Thyroid gland (tissue), 4 donors: ENCODE measurements around the gene TMEM121.

Experiments
- POLR2A ChIP-seq, 2 donors: fragments of 450-650 bp; IDR thresholded peaks; one replicate each; pipeline ENCODE4 v1.6.1; 2017; ENCODE audit warnings: antibody characterized with exemption in 2 of 2, mild to moderate bottlenecking in 2 of 2, moderate library complexity in 1 of 2
- TF ChIP-seq, protein P1 (sequence below), 6 experiments: fragments of 200-600 bp in 3 of 6; fragments of 450-650 bp in 3 of 6; sonication (generic) in 3 of 6; IDR thresholded peaks; one replicate each; pipeline ENCODE4 v1.5.1; 2016 to 2019; ENCODE audit warnings: antibody characterized with exemption in 6 of 6, mild to moderate bottlenecking in 2 of 6, inconsistent platforms in 1 of 6, moderate library complexity in 1 of 6

DNA sequence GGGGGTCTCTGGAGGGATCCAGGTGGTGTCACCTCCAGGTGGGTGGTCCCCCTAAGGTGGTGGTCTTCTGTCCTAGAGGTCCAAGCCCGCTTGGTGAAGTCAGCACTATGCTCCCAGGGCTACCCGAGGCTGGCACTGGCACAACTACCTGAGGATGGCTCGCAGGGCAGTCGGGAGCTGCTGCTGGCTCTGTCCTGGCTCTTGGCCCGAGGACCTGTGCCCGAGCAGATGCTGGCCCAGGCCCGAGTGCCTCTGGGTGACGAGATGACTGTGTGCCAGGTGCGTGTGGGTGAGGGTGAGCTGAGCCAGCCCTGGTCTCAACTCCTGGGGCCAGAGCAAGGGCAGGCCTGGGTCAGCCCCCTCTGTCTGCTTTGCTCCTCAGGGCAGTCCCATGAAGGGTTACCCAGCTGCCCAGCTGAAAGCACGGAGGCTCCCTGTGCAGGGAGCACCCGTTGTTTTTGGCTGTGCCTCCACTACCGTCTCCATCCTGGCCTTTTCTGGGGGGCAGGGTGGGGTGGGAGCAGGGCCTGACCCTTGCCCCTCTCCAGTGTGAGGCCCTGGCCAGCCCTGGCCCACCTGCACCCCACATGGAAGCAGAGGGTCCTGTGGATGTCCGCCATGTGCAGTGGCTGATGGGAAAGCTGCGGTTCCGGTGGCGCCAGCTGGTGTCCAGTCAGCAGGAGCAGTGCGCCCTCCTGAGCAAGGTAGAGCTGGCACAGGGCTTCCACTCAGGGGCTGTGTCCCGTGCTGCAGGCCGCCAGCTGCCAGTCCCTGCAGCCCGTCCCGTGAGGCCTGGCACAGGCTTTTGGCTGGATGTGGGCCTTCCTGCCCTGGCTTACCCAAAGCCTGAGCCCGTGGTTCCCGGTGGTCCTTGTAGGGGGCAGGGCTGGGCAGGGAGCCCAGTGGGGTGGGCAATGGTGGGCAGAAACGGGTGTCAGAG, 34.1 kb upstream of the TMEM121 start:
- TF ChIP-seq, protein P1, sequence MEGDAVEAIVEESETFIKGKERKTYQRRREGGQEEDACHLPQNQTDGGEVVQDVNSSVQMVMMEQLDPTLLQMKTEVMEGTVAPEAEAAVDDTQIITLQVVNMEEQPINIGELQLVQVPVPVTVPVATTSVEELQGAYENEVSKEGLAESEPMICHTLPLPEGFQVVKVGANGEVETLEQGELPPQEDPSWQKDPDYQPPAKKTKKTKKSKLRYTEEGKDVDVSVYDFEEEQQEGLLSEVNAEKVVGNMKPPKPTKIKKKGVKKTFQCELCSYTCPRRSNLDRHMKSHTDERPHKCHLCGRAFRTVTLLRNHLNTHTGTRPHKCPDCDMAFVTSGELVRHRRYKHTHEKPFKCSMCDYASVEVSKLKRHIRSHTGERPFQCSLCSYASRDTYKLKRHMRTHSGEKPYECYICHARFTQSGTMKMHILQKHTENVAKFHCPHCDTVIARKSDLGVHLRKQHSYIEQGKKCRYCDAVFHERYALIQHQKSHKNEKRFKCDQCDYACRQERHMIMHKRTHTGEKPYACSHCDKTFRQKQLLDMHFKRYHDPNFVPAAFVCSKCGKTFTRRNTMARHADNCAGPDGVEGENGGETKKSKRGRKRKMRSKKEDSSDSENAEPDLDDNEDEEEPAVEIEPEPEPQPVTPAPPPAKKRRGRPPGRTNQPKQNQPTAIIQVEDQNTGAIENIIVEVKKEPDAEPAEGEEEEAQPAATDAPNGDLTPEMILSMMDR (IDR thresholded peaks at IDR 0.05) = no peak
- TF ChIP-seq POLR2A (IDR thresholded peaks at IDR 0.05) = no peak
